HuH-7 (cell line): Measurements from ENCODE around the gene CLDN4.

Experiments
- DNase-seq: peaks from one replicate; pipeline ENCODE4 v3.0.0; 2011; ENCODE audit warnings: low spot score

Gene CLDN4

GRCh38 chr7:73876361-73876760 is 45.6 kb downstream of the CLDN4 start:
- DNase-seq: no peak

- no peak for DNase-seq
These were observed 46.2 kb downstream of the CLDN4 start for GRCh38 chr7:73876973-73877372.

GRCh38 chr7:73879977-73880681 is 49.3 kb downstream of the CLDN4 start:
- DNase-seq: peak; percentile 66

GRCh38 chr7:73880755-73881328 is 50.0 kb downstream of the CLDN4 start:
- no peak for DNase-seq

- DNase-seq: no peak
These were observed 50.7 kb downstream of the CLDN4 start for GRCh38 chr7:73881352-73882046.

GRCh38 chr7:73882047-73882402 is 51.2 kb downstream of the CLDN4 start:
- DNase-seq: no peak
